IMR-90 (cell line): ENCODE measurements around the gene ADAMTS12. TPM values are rescaled to one million over a fixed set of nuclear protein-coding genes. Genes with fewer than 3 reads are reported as not detected.

Source experiments
- ATAC-seq: fragments of 200-7000 bp; cut with Tn5 transposase; 2 replicates; pipeline ENCODE4 v1.9.1; 2020; ENCODE audit warnings: low read depth, mild to moderate bottlenecking, moderate library complexity
- BruUV-seq: library from RNA; stranded (reverse); fragments of 400-500 nt; replicated peaks from 2 replicates; lab custom pipeline; 2021; lab: Mats Ljungman, UMichigan
- CTCF ChIA-PET: fragments of 300-600 bp; formaldehyde crosslinking; extraction: SDS; loops from one replicate; lab custom pipeline; 2021; ENCODE audit warnings: antibody characterized with exemption; lab: Yijun Ruan, JAX
- POLR2A ChIA-PET: fragments of 300-600 bp; sonication (Branson Sonifier 250); formaldehyde crosslinking; loops from one replicate; lab custom pipeline; 2022; ENCODE audit warnings: antibody characterized with exemption; ENCODE audit not compliant: unreplicated experiment; lab: Charles Lee
- DNase-seq: peaks from one replicate; pipeline ENCODE4 v3.0.0; 2013
- H2AFZ ChIP-seq: replicated peaks from 2 replicates; pipeline ENCODE3; 2013; ENCODE audit warnings: low read length, mild to moderate bottlenecking; ENCODE audit not compliant: poor library complexity
- H2AK5ac ChIP-seq: 2 replicates; pipeline ENCODE4 v1.6.1; 2013; ENCODE audit warnings: low read depth, low read length, inconsistent platforms
- H2AK9ac ChIP-seq: replicated peaks from 2 replicates; pipeline ENCODE3; 2013; ENCODE audit warnings: mild to moderate bottlenecking, low read depth, low read length, moderate library complexity; ENCODE audit not compliant: poor library complexity
- H2BK120ac ChIP-seq: 2 replicates; pipeline ENCODE4 v1.6.1; 2013; ENCODE audit warnings: low read depth, low read length, inconsistent platforms
- H2BK15ac ChIP-seq: 3 replicates; pipeline ENCODE4 v1.6.1; 2013; ENCODE audit warnings: low read depth, low read length, inconsistent platforms
- H2BK20ac ChIP-seq: 2 replicates; pipeline ENCODE4 v1.6.1; 2013; ENCODE audit warnings: low read depth, mild to moderate bottlenecking, inconsistent platforms, low read length, moderate library complexity
- H2BK5ac ChIP-seq: 2 replicates; pipeline ENCODE4 v1.6.1; 2013; ENCODE audit warnings: mild to moderate bottlenecking, low read depth, low read length, inconsistent platforms; ENCODE audit not compliant: poor library complexity, severe bottlenecking
- H3K14ac ChIP-seq: replicated peaks from 2 replicates; pipeline ENCODE4 v1.6.1; 2013; ENCODE audit warnings: low read depth, low read length, inconsistent platforms
- H3K18ac ChIP-seq: 2 replicates; pipeline ENCODE4 v1.6.1; 2013; ENCODE audit warnings: low read depth, low read length, control low read depth
- H3K23ac ChIP-seq: 2 replicates; pipeline ENCODE4 v1.6.1; 2013; ENCODE audit warnings: low read depth, low read length, inconsistent platforms
- H3K27ac ChIP-seq: 2 replicates; pipeline ENCODE4 v1.5.1; 2013; ENCODE audit warnings: mild to moderate bottlenecking, control low read depth, low read length; ENCODE audit not compliant: insufficient read depth
- H3K27me3 ChIP-seq: 2 replicates; pipeline ENCODE4 v1.6.1; 2013; ENCODE audit warnings: low read length; ENCODE audit not compliant: control insufficient read depth, insufficient read depth
- H3K36me3 ChIP-seq: 2 replicates; pipeline ENCODE4 v1.6.1; 2013; ENCODE audit warnings: low read length, mixed read lengths; ENCODE audit not compliant: control insufficient read depth, insufficient read depth
- H3K4ac ChIP-seq: 2 replicates; pipeline ENCODE4 v1.6.1; 2013; ENCODE audit warnings: low read depth, low read length, inconsistent platforms
- H3K4me1 ChIP-seq: 2 replicates; pipeline ENCODE4 v1.6.1; 2013; ENCODE audit warnings: low read length, mixed read lengths; ENCODE audit not compliant: control insufficient read depth, insufficient read depth
- H3K4me2 ChIP-seq: 2 replicates; pipeline ENCODE4 v1.6.1; 2013; ENCODE audit warnings: low read depth, mild to moderate bottlenecking, control low read depth, low read length, moderate library complexity
- H3K4me3 ChIP-seq: 2 replicates; pipeline ENCODE4 v1.5.1; 2013; ENCODE audit warnings: low read depth, mild to moderate bottlenecking, control low read depth, low read length, moderate library complexity; ENCODE audit not compliant: insufficient read depth
- H3K56ac ChIP-seq: 2 replicates; pipeline ENCODE4 v1.6.1; 2013; ENCODE audit warnings: low read length, inconsistent platforms; ENCODE audit not compliant: insufficient read depth; ENCODE audit errors: extremely low read depth
- H3K79me1 ChIP-seq, 2 experiments: 2 replicates each; pipeline ENCODE4 v1.6.1; 2013; ENCODE audit warnings: low read length in 2 of 2, inconsistent platforms in 1 of 2, low read depth in 1 of 2
- H3K9ac ChIP-seq: 2 replicates; pipeline ENCODE4 v1.6.1; 2013; ENCODE audit warnings: low read depth, low read length, control low read depth
- H3K9me1 ChIP-seq: 2 replicates; pipeline ENCODE4 v1.6.1; 2013; ENCODE audit warnings: low read length, inconsistent platforms; ENCODE audit not compliant: insufficient read depth
- H3K9me3 ChIP-seq: 2 replicates; pipeline ENCODE4 v1.6.1; 2013; ENCODE audit warnings: low read length; ENCODE audit not compliant: control insufficient read depth, insufficient read depth
- H4K20me1 ChIP-seq: 2 replicates; pipeline ENCODE4 v1.6.1; 2013; ENCODE audit warnings: low read length, inconsistent platforms; ENCODE audit not compliant: insufficient read depth
- H4K5ac ChIP-seq: 2 replicates; pipeline ENCODE4 v1.6.1; 2013; ENCODE audit warnings: mild to moderate bottlenecking, low read depth, low read length, control low read depth
- H4K8ac ChIP-seq, 2 experiments: 2 replicates each; pipeline ENCODE4 v1.6.1; 2013; ENCODE audit warnings: low read depth in 2 of 2, low read length in 2 of 2, control low read depth in 1 of 2, inconsistent platforms in 1 of 2
- H4K91ac ChIP-seq: 2 replicates; pipeline ENCODE4 v1.6.1; 2013; ENCODE audit warnings: low read depth, low read length, inconsistent platforms; ENCODE audit not compliant: insufficient read depth
- BHLHE40 ChIP-seq: fragments of 150-350 bp; IDR thresholded peaks from 2 replicates; pipeline ENCODE4 v1.6.1; 2016; ENCODE audit warnings: mild to moderate bottlenecking, low read depth, low read length
- MAFK ChIP-seq: IDR thresholded peaks from 2 replicates; pipeline ENCODE4 v1.6.1; 2012; ENCODE audit warnings: low read depth, low read length, improper control_type of control experiment
- RFX5 ChIP-seq: IDR thresholded peaks from 2 replicates; pipeline ENCODE4 v1.8.0; 2012; ENCODE audit warnings: low read depth, mild to moderate bottlenecking, low read length, moderate library complexity
- WGBS, 2 experiments: methylation state at CpG; one replicate each; pipeline versions ENCODE4 v1.1.5 to v1.1.7; 2013; ENCODE audit warnings: missing lambda C conversion rate in 2 of 2; ENCODE audit not compliant: insufficient read length in 1 of 2; ENCODE audit errors: extremely low coverage in 2 of 2; 5-methylcytosine and 5-hydroxymethylcytosine counted together
- dilution Hi-C: fragments of 300-500 bp; cut with HindIII; formaldehyde crosslinking; loops from one replicate; pipeline ENCODE4 v1.14.3; 2018; ENCODE audit warnings: low sequenced_read_pairs; ENCODE audit not compliant: unreplicated experiment
- in situ Hi-C: fragments of 300-500 bp; cut with MboI; formaldehyde crosslinking; loops from 3 replicates; pipeline ENCODE4 v1.14.3; 2019; ENCODE audit warnings: low sequenced_read_pairs, inconsistent platforms, mixed read lengths
- intact Hi-C: fragments of 100-400 bp; cut with micrococcal nuclease; formaldehyde crosslinking; loops from 2 replicates; pipeline ENCODE4 v1.10.0; 2022
- polyA plus RNA-seq, 3 experiments: library from polyadenylated mRNA; depleted of rRNA; stranded (reverse); fragments of >200 nt; gene quantifications; 2 replicates each; pipeline ENCODE4 v1.2.3, GENCODE V29; 2012; ENCODE audit warnings: low replicate concordance in 1 of 3
- total RNA-seq: library from RNA; depleted of rRNA; stranded (reverse); fragments of >200 nt; gene quantifications from 2 replicates; pipeline ENCODE4 v1.2.3, GENCODE V29; 2012

The ADAMTS12 gene
- total and polyA plus RNA-seq, 2 of the 4 experiments (the other 2 are of a cell fraction), result 27.3 to 51.3 TPM

DNA sequence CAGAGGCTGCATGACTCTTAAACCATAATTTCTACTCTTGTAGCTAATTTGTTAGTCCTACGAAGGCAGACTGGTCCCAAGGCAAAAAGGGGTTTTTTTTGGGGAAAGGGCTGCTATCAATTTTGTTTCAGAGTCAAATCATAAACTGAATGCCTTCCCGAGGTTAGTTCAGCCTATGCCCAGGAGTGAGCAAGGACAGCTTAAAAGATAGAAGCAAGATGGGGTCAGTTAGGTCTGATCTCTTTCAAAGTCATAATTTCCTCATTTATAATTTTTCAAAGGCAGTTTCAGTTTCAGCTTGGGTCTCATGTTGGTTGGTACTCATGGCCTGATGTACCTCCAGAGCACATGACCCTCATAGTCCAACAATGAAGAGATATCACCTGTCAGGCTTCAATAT lies 36.5 kb upstream of the ADAMTS12 start:
- WGBS, 2 experiments, result no CpG with 5 or more reads among the region's 2 CpGs
- CTCF ChIA-PET, result no interaction called here
- Histone ChIP-seq H3K18ac (no peak overlapping the region), H3K9me3 (no peaks in the 10 kb centered on the region), H4K20me1 (no peaks in the 10 kb centered on the region), H3K14ac (no peak overlapping the region), H3K27ac (no peak overlapping the region), H3K27me3 (0 out of 2 replicates have a peak, but pooled peaks cover 2% of the 10 kb centered on the region), H3K4ac (no peak overlapping the region), H3K9ac (no peak overlapping the region), H2BK20ac (no peak overlapping the region), H3K23ac (no peak overlapping the region), H2AK5ac (no peak overlapping the region), H2AK9ac (no peak overlapping the region), H4K91ac (no peak overlapping the region), H3K4me2 (no peak overlapping the region), H3K4me1 (no peaks in the 10 kb centered on the region), H3K4me3 (no peak overlapping the region), H2BK5ac (no peak overlapping the region), H3K56ac (no peak overlapping the region), H3K36me3 (no peaks in the 10 kb centered on the region), H2BK15ac (no peak overlapping the region), H4K8ac (no peak overlapping the region), H3K79me1 (no peaks in the 10 kb centered on the region), H2AFZ (no peak overlapping the region), H3K9me1 (no peaks in the 10 kb centered on the region), H4K5ac (no peak overlapping the region), H2BK120ac (no peak overlapping the region)
- POLR2A ChIA-PET, result no interaction called here
- dilution Hi-C loops (no loop called here), in situ Hi-C loops (no loop called here), intact Hi-C loops (no loop called here)
- DNase-seq (no peak), ATAC-seq (no peak)
- TF ChIP-seq MAFK (no peak), BHLHE40 (no peak), RFX5 (no peak)
- no TSS peak for BruUV-seq
